ENCODE data around the gene MAPRE2. TPM values are rescaled to one million over a fixed set of nuclear protein-coding genes. Genes with fewer than 3 reads are reported as not detected.

Gene MAPRE2
- total RNA-seq, 6 donors from 2014 or later, result 21.2 to 35.5 (median 27.8) TPM

GRCh38 chr18:35067454-35067853, 26.2 kb downstream of the MAPRE2 start:
- ATAC-seq (ENCODE audit: low FRiP score in 2 of 2) (no peak), DNase-seq (no peak)
- H3K36me3 ChIP-seq, result peaks cover 0 to 11% (median 0%) of the 10 kb centered on the region in 4 donors
- no peak overlapping the region for H3K27ac ChIP-seq
- H3K4me1 ChIP-seq, result peaks cover 12 to 28% (median 15%) of the 10 kb centered on the region in 4 donors
- H3K27me3 ChIP-seq, result no peaks in the 10 kb centered on the region
- no peak overlapping the region for H3K4me3 ChIP-seq
- WGBS, 2 donors, result 56 to 61% methylated on average over 4 of the region's 4 CpGs
- no peak for TF ChIP-seq EP300 (IDR thresholded peaks at IDR 0.05)
- TF ChIP-seq POLR2AphosphoS5 (IDR thresholded peaks at IDR 0.05), result no peak
- no peak for TF ChIP-seq POLR2A (IDR thresholded peaks at IDR 0.05)
- no peak for TF ChIP-seq CTCF (IDR thresholded peaks at IDR 0.05)
- no peaks in the 10 kb centered on the region for H3K9me3 ChIP-seq

DNA sequence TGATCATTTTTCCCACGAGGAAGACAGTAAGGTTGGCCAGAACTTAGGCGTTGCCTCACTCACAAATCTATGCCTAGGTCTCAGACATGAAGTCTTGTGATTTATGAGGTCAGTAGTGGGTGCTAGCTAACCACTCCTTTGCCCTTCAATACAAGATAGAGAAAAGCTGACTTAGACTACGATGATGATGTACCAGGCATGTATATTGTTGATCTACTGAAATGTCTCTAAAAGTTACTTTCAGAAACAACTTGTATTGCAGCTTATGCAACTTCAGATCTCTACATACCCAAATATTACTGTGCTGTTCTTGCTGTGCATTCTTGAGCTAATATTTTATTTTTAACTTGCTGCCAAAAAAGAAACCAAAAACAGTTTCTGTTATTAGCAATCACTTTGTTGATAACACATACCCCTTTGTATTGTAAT, 30.6 kb downstream of the MAPRE2 start:
- Histone ChIP-seq H3K4me1 (peaks cover 22 to 48% (median 35%) of the 10 kb centered on the region in 4 donors), H3K36me3 (peaks cover 0 to 11% (median 0%) of the 10 kb centered on the region in 4 donors), H3K9me3 (no peaks in the 10 kb centered on the region), H3K27ac (peak overlapping the region in 3 of 4 donors; percentile 34 to 56 (median 54)), H3K27me3 (no peaks in the 10 kb centered on the region), H3K4me3 (no peak overlapping the region)
- TF ChIP-seq EP300 (IDR thresholded peaks at IDR 0.05) (no peak), CTCF (IDR thresholded peaks at IDR 0.05) (no peak), POLR2A (IDR thresholded peaks at IDR 0.05) (no peak), POLR2AphosphoS5 (IDR thresholded peaks at IDR 0.05) (no peak)
- DNase-seq, result no peak
- 45 to 60% methylated on average over 3 of the region's 3 CpGs for WGBS, 2 donors
- peak in 1 of 2 donors; percentile 42 for ATAC-seq (ENCODE audit: low FRiP score in 2 of 2)

DNA sequence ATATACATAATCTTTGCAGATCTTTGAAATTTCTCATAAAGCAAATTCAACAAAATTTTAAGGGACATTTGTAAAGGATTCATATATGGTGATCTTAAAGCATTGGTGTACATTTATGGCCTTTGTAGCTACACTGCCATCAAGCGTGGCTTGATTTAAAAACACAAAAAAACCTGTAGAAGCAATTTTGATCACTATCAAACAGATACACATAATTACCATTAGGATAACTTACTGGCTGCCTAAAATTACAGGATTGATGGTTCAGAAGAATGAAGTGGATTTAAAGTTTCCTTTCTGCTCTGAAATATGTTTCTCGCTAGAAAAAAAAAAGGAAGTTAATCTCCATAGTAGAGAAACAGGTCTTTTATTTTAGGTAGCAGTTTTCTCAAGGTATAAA, 31.4 kb downstream of the MAPRE2 start:
- Histone ChIP-seq H3K36me3 (peaks cover 0 to 11% (median 0%) of the 10 kb centered on the region in 4 donors), H3K9me3 (no peaks in the 10 kb centered on the region), H3K27ac (peak overlapping the region in 2 of 4 donors; percentile 54 to 56), H3K27me3 (no peaks in the 10 kb centered on the region), H3K4me1 (peaks cover 22 to 48% (median 32%) of the 10 kb centered on the region in 4 donors), H3K4me3 (no peak overlapping the region)
- TF ChIP-seq EP300 (IDR thresholded peaks at IDR 0.05) (no peak), POLR2A (IDR thresholded peaks at IDR 0.05) (no peak), POLR2AphosphoS5 (IDR thresholded peaks at IDR 0.05) (no peak), CTCF (IDR thresholded peaks at IDR 0.05) (no peak)
- 57 to 68% methylated on average over 2 of the region's 2 CpGs for WGBS, 2 donors
- ATAC-seq (ENCODE audit: low FRiP score in 2 of 2), result no peak
- DNase-seq, result no peak

GRCh38 chr18:35073186-35074105, 32.2 kb downstream of the MAPRE2 start:
- Histone ChIP-seq H3K27ac (peak overlapping the region in 2 of 4 donors; percentile 54 to 56), H3K36me3 (peaks cover 0 to 11% (median 0%) of the 10 kb centered on the region in 4 donors), H3K27me3 (no peaks in the 10 kb centered on the region), H3K9me3 (no peaks in the 10 kb centered on the region), H3K4me3 (no peak overlapping the region), H3K4me1 (peaks cover 22 to 52% (median 34%) of the 10 kb centered on the region in 4 donors)
- TF ChIP-seq EP300 (IDR thresholded peaks at IDR 0.05) (no peak), POLR2AphosphoS5 (IDR thresholded peaks at IDR 0.05) (no peak), CTCF (IDR thresholded peaks at IDR 0.05) (no peak), POLR2A (IDR thresholded peaks at IDR 0.05) (no peak)
- 33 to 49% methylated on average over 3 of the region's 3 CpGs for WGBS, 2 donors
- DNase-seq (no peak), ATAC-seq (ENCODE audit: low FRiP score in 2 of 2) (no peak)

All from upper lobe of left lung (tissue), 6 donors.